Measurements from ENCODE around the gene CAPN10.

Gene CAPN10

GRCh38 chr2:240619506-240620148 is 33.1 kb downstream of the CAPN10 start:
- Histone ChIP-seq H3K36me3 (ENCODE audit: low read length) (no peaks in the 10 kb centered on the region), H3F3A (ENCODE audit: insufficient read depth) (no peaks in the 10 kb centered on the region), H3K9me3 (ENCODE audit: insufficient read depth, low read length) (no peaks in the 10 kb centered on the region), H3K4me2 (ENCODE audit: low read depth, low read length, poor library complexity, severe bottlenecking) (no peak overlapping the region), H3K27ac (ENCODE audit: low read depth, low read length) (no peak overlapping the region), H4K20me1 (ENCODE audit: low read depth, low read length) (no peaks in the 10 kb centered on the region), H2AFZ (ENCODE audit: low read depth, low read length, severe bottlenecking) (no peak overlapping the region), H3K4me3 (ENCODE audit: insufficient read depth, low read length, poor library complexity, severe bottlenecking) (no peak overlapping the region), H3K79me2 (ENCODE audit: insufficient read depth, low read length) (no peaks in the 10 kb centered on the region), H3K27me3 (ENCODE audit: low read length) (no peaks in the 10 kb centered on the region), H3K9ac (ENCODE audit: low read length) (no peak overlapping the region), H3K9me2 (replicated peaks; ENCODE audit: insufficient read depth, low read length) (no peaks in the 10 kb centered on the region)
- TF ChIP-seq EZH2phosphoT487 (conservative IDR thresholded peaks at IDR 0.05; ENCODE audit: low read length) (no peak), CTCF (IDR thresholded peaks at IDR 0.05; ENCODE audit: insufficient read depth, low read length, poor library complexity, severe bottlenecking) (no peak)

- Histone ChIP-seq H4K20me1 (ENCODE audit: low read depth, low read length) (no peaks in the 10 kb centered on the region), H3K79me2 (ENCODE audit: insufficient read depth, low read length) (no peaks in the 10 kb centered on the region), H2AFZ (ENCODE audit: low read depth, low read length, severe bottlenecking) (no peak overlapping the region), H3K9me3 (ENCODE audit: insufficient read depth, low read length) (no peaks in the 10 kb centered on the region), H3K9ac (ENCODE audit: low read length) (no peak overlapping the region), H3K4me2 (ENCODE audit: low read depth, low read length, poor library complexity, severe bottlenecking) (no peak overlapping the region), H3K9me2 (replicated peaks; ENCODE audit: insufficient read depth, low read length) (no peaks in the 10 kb centered on the region), H3K27me3 (ENCODE audit: low read length) (no peaks in the 10 kb centered on the region), H3K27ac (ENCODE audit: low read depth, low read length) (no peak overlapping the region), H3K4me3 (ENCODE audit: insufficient read depth, low read length, poor library complexity, severe bottlenecking) (no peak overlapping the region), H3F3A (ENCODE audit: insufficient read depth) (no peaks in the 10 kb centered on the region), H3K36me3 (ENCODE audit: low read length) (no peaks in the 10 kb centered on the region)
- no peak for TF ChIP-seq EZH2phosphoT487 (conservative IDR thresholded peaks at IDR 0.05; ENCODE audit: low read length)
These were observed 33.7 kb downstream of the CAPN10 start for GRCh38 chr2:240620149-240620731.

GRCh38 chr2:240620859-240621258 is 34.3 kb downstream of the CAPN10 start:
- Histone ChIP-seq H3K9me2 (replicated peaks; ENCODE audit: insufficient read depth, low read length) (no peaks in the 10 kb centered on the region), H3F3A (ENCODE audit: insufficient read depth) (no peaks in the 10 kb centered on the region), H3K4me3 (ENCODE audit: insufficient read depth, low read length, poor library complexity, severe bottlenecking) (no peak overlapping the region), H3K9ac (ENCODE audit: low read length) (no peak overlapping the region), H3K27ac (ENCODE audit: low read depth, low read length) (no peak overlapping the region), H2AFZ (ENCODE audit: low read depth, low read length, severe bottlenecking) (no peak overlapping the region), H4K20me1 (ENCODE audit: low read depth, low read length) (no peaks in the 10 kb centered on the region), H3K36me3 (ENCODE audit: low read length) (no peaks in the 10 kb centered on the region), H3K9me3 (ENCODE audit: insufficient read depth, low read length) (no peaks in the 10 kb centered on the region), H3K27me3 (ENCODE audit: low read length) (no peaks in the 10 kb centered on the region), H3K79me2 (ENCODE audit: insufficient read depth, low read length) (no peaks in the 10 kb centered on the region), H3K4me2 (ENCODE audit: low read depth, low read length, poor library complexity, severe bottlenecking) (no peak overlapping the region)
- TF ChIP-seq EZH2phosphoT487 (conservative IDR thresholded peaks at IDR 0.05; ENCODE audit: low read length) (no peak), CTCF (IDR thresholded peaks at IDR 0.05; ENCODE audit: insufficient read depth, low read length, poor library complexity, severe bottlenecking) (no peak)

GRCh38 chr2:240622060-240622411 is 35.5 kb downstream of the CAPN10 start:
- no peaks in the 10 kb centered on the region for H3K79me2 ChIP-seq (ENCODE audit: insufficient read depth, low read length)
- H3K27ac ChIP-seq (ENCODE audit: low read depth, low read length) = no peak overlapping the region
- H4K20me1 ChIP-seq (ENCODE audit: low read depth, low read length) = no peaks in the 10 kb centered on the region
- H3K9ac ChIP-seq (ENCODE audit: low read length) = no peak overlapping the region
- H3K4me2 ChIP-seq (ENCODE audit: low read depth, low read length, poor library complexity, severe bottlenecking) = no peak overlapping the region
- H3K27me3 ChIP-seq (ENCODE audit: low read length) = no peaks in the 10 kb centered on the region
- no peak overlapping the region for H3K4me3 ChIP-seq (ENCODE audit: insufficient read depth, low read length, poor library complexity, severe bottlenecking)
- H3K9me3 ChIP-seq (ENCODE audit: insufficient read depth, low read length) = no peaks in the 10 kb centered on the region
- no peaks in the 10 kb centered on the region for H3F3A ChIP-seq (ENCODE audit: insufficient read depth)
- H3K9me2 ChIP-seq (replicated peaks; ENCODE audit: insufficient read depth, low read length) = no peaks in the 10 kb centered on the region
- no peak overlapping the region for H2AFZ ChIP-seq (ENCODE audit: low read depth, low read length, severe bottlenecking)
- TF ChIP-seq EZH2phosphoT487 (conservative IDR thresholded peaks at IDR 0.05; ENCODE audit: low read length) = no peak
- TF ChIP-seq CTCF (IDR thresholded peaks at IDR 0.05; ENCODE audit: insufficient read depth, low read length, poor library complexity, severe bottlenecking) = no peak
- H3K36me3 ChIP-seq (ENCODE audit: low read length) = no peaks in the 10 kb centered on the region

Measured in SU-DHL-6 (cell line).